Ectodermal cell (in vitro differentiated cells): ENCODE measurements around the gene S100A2.
A peak's percentile ranks its signal among the peaks of the same experiment; 100 is the strongest.
"Not testable (repeated sequence)": the region's sequence is repeated elsewhere in the genome, so short reads cannot be mapped to it uniquely, and the experiment has no call there.

Source experiments
- H3K27ac ChIP-seq: 2 replicates; pipeline ENCODE4 v1.7.0; 2013; ENCODE audit warnings: mild to moderate bottlenecking, low read depth, low read length; ENCODE audit not compliant: insufficient read depth, poor library complexity, severe bottlenecking
- H3K27me3 ChIP-seq: 2 replicates; pipeline ENCODE4 v1.7.0; 2013; ENCODE audit warnings: mild to moderate bottlenecking, low read length; ENCODE audit not compliant: insufficient read depth, control insufficient read depth, poor library complexity, severe bottlenecking
- H3K36me3 ChIP-seq: one replicate; pipeline ENCODE4 v1.7.0; 2013; ENCODE audit warnings: low read length; ENCODE audit not compliant: control insufficient read depth, insufficient read depth
- H3K4me1 ChIP-seq: one replicate; pipeline ENCODE4 v1.7.0; 2013; ENCODE audit warnings: low read length; ENCODE audit not compliant: control insufficient read depth, insufficient read depth
- H3K4me3 ChIP-seq: 2 replicates; pipeline ENCODE4 v1.7.0; 2013; ENCODE audit warnings: low read depth, low read length, control low read depth; ENCODE audit not compliant: insufficient read depth
- H3K9me3 ChIP-seq: 2 replicates; pipeline ENCODE4 v1.7.0; 2013; ENCODE audit warnings: mild to moderate bottlenecking, low read length, moderate library complexity; ENCODE audit not compliant: control insufficient read depth
- WGBS, 2 experiments: methylation state at CpG; one replicate each; pipeline ENCODE4 v1.1.7; 2013; ENCODE audit warnings: missing lambda C conversion rate in 2 of 2; 5-methylcytosine and 5-hydroxymethylcytosine counted together

S100A2 gene

DNA sequence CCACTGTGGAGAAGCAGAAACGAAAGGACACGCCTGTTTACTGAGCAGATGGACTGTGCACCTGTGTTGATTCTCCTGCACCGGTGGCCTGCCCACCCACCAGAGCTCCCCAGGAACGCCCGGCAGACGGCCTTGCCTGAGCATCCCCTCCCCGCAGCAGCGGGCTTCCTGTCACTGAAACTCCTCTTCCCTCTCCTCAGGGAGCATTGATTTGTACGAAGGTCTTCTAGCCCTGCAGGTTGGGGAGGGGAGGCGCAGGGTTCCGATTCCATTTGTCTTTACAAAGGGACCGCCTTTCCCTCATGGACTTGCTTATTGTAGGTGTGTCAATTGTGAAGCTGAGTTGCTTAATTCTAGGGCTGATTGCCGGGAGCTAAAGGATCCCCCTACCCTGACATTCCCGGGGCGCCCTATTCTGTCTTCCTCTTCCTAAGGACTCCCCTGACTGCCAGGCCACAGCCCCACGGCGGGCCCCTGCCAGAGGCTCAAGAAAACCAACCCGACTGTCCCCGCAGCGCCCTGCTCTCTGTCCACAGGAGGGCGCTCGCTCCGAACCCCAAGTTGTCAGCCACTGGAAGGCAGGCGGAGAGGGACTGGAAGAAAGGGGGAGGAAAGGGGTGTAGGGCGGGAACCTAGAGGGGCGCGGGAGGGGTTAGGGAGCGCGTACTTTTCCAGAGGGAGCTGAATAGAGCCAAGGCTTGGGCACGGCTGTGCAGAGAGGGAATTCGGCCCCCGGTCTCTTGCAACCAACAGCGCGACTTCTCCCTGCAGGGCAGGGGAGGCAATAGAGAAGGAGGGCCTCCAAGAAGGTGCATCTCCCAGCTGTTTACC is 32.7 kb downstream of the S100A2 start:
- WGBS, 2 experiments: 10 to 12% methylated on average over 34 of the region's 34 CpGs
- no peak overlapping the region for H3K27ac ChIP-seq
- peaks cover 4% of the 10 kb centered on the region for H3K27me3 ChIP-seq
- H3K4me1 ChIP-seq: peaks cover 18% of the 10 kb centered on the region
- H3K36me3 ChIP-seq: no peaks in the 10 kb centered on the region
- no peaks in the 10 kb centered on the region for H3K9me3 ChIP-seq
- H3K4me3 ChIP-seq: peak overlapping the region; percentile 14

DNA sequence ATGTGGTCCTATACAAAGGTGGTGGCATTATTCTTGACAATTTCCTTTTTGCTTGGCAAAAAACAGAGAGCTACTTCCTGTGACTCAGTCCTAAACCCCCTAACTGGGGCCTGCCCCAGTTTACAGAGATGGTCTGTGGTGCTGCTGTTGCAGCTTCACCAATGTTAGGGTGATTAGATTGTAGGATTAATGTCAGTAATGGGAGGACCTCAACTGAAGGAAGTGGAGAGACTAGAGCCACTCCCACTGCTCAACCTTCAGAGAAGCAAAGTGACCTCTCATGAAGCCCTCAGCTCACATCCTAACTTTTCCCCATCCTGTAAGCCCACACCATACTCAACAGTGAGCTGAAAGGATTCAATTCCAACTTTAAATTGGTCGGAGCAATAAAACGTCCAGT is 33.5 kb downstream of the S100A2 start:
- no peak overlapping the region for H3K4me3 ChIP-seq
- H3K9me3 ChIP-seq: no peaks in the 10 kb centered on the region
- 84 to 90% methylated on average over 2 of the region's 2 CpGs for whole genome bisulfite sequencing, 2 experiments
- H3K27ac ChIP-seq: no peak overlapping the region
- H3K36me3 ChIP-seq: no peaks in the 10 kb centered on the region
- H3K27me3 ChIP-seq: peaks cover 4% of the 10 kb centered on the region
- H3K4me1 ChIP-seq: peaks cover 18% of the 10 kb centered on the region

DNA sequence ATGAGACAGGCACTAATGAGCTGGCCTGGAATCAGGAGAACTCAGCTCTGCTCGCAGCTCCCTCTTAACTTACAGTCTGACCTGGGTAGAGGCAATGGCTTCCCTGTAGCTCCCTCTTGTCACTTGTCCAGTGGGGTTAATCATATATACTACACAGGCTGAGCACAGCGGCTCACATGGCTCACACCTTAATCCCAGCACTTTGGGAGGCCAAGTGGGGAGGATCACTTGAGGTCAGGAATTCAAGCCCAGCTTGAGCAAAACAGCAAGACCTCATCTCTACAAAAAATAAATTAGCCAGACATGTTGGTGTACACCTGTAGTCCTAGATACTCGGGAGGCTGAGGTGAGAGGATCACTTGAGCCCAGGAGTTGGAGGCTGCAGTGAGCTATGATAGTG is 34.0 kb downstream of the S100A2 start:
- peaks cover 18% of the 10 kb centered on the region for H3K4me1 ChIP-seq
- whole genome bisulfite sequencing, 2 experiments: 85 to 94% methylated on average over 3 of the region's 3 CpGs
- H3K27ac ChIP-seq: no peak overlapping the region
- H3K9me3 ChIP-seq: no peaks in the 10 kb centered on the region
- H3K36me3 ChIP-seq: no peaks in the 10 kb centered on the region
- H3K27me3 ChIP-seq: peaks cover 4% of the 10 kb centered on the region
- no peak overlapping the region for H3K4me3 ChIP-seq

DNA sequence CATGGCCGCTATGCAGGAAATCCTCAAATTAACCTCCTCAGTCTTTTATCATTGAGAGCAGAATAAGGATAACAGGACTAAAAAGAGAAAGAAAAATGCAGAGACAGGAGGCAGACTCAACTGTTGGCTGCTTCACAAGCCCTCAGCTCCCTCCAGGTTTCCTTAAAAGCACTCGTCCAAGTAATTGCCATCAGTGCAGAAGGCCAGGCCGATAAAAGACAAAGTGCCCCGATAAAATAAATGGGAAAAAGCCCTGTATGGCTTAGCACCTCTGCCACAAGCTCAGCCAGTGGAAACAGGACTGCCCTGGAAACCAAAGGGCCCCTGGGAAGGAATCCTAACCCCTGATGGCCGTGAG is 38.0 kb downstream of the S100A2 start:
- WGBS, 2 experiments: 84 to 87% methylated on average over 5 of the region's 5 CpGs
- no peak overlapping the region for H3K4me3 ChIP-seq
- H3K9me3 ChIP-seq: no peaks in the 10 kb centered on the region
- peaks cover 4% of the 10 kb centered on the region for H3K4me1 ChIP-seq
- H3K27ac ChIP-seq: no peak overlapping the region
- H3K36me3 ChIP-seq: no peaks in the 10 kb centered on the region
- H3K27me3 ChIP-seq: no peaks in the 10 kb centered on the region

DNA sequence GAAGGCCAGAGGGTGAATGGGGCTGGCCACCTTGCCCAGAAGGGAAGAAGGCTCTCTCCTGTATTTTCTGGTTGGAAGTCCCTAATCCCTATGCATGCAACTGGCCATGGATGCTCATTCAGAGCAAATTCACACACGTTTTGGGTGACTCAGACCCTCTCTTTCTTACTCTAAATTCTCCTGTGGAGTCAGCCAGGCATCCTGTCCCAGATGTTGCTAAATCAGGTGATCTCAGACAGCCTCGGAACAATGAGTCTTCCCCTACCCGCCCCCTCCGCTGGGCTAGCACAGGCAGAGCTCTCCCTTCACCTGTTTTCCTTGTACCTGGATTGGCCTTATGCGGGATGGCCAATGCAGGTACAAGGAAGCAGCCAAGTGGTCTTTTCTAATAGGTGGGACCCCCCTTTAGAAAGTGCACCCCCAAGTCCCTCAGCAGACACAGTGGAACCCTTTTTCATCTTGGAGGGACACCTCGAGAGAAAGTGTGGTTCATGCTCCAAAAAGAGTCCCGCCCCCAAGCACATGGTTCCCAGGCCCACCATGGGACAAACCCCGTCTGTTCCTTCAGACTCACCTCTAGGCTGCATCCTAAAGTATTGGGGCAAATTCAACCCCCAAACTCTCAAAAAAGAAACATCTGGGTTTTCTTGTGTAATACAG is 38.5 kb downstream of the S100A2 start:
- 79 to 81% methylated on average over 8 of the region's 8 CpGs for WGBS, 2 experiments

DNA sequence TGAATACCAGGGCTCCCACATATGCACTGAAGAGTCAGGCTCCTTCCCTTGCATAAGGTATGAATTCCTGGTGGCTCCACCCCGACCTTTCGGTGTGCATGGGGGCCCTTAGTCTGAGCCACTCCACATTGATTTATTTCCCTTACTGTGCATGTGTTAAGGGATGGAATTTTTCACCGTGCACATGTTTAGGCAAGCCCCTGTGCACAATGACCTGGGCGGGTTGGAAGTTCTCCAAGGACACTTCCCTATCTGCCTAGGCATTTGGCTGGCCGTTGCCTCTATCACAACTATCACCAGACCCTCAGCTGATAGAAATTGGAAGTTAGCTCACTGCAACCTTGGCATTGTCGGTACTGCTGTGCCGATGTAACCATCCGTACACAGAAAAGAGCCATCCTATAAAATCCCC is 39.5 kb downstream of the S100A2 start:
- Histone ChIP-seq H3K36me3 (no peaks in the 10 kb centered on the region), H3K4me3 (no peak overlapping the region), H3K27ac (no peak overlapping the region), H3K9me3 (no peaks in the 10 kb centered on the region), H3K4me1 (no peaks in the 10 kb centered on the region), H3K27me3 (no peaks in the 10 kb centered on the region)
- WGBS, 2 experiments: 92 to 95% methylated on average over 8 of the region's 8 CpGs

More for the DNA sequence above, 38.5 kb downstream of the S100A2 start:
- Histone ChIP-seq H3K27me3 (no peaks in the 10 kb centered on the region), H3K4me1 (no peaks in the 10 kb centered on the region), H3K4me3 (no peak overlapping the region), H3K36me3 (no peaks in the 10 kb centered on the region), H3K9me3 (no peaks in the 10 kb centered on the region), H3K27ac (no peak overlapping the region)

DNA sequence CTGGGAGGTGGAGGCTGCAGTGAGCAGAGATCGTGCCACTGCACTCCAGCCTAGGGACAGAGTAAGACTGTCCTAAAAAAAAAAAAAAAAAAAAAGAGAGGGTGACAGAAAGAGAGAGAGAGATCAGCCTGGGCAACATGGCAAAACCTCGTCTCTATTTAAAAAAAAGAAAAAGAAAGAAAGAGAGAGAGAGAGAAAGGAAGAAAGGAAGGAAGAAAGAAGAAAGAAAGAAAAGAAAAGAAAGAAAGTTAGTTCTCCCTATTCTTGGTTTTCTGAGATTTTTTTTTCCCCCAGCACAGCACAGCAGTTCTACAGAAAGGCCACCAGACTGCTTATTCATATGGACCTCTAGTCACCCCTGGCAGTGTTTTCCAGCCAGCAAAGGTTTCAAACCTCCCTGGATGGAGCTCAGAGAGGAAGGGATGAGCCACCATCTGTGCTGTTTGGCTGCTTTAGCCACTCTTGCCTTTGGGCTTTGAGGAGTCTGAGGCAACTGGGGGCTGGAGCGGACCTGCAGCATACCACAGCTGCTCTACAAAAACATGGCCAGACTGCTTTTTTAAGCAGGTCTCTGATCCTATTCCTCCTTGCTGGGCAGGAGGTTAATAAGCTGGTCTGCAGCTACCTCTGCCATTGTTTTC is 40.4 kb downstream of the S100A2 start:
- H3K4me1 ChIP-seq: no peaks in the 10 kb centered on the region
- H3K27me3 ChIP-seq: no peaks in the 10 kb centered on the region
- WGBS, 2 experiments: 55 to 57% methylated on average over 3 of the region's 3 CpGs
- H3K9me3 ChIP-seq: no peaks in the 10 kb centered on the region
- no peaks in the 10 kb centered on the region for H3K36me3 ChIP-seq
- H3K27ac ChIP-seq: no peak overlapping the region
- H3K4me3 ChIP-seq: no peak overlapping the region

DNA sequence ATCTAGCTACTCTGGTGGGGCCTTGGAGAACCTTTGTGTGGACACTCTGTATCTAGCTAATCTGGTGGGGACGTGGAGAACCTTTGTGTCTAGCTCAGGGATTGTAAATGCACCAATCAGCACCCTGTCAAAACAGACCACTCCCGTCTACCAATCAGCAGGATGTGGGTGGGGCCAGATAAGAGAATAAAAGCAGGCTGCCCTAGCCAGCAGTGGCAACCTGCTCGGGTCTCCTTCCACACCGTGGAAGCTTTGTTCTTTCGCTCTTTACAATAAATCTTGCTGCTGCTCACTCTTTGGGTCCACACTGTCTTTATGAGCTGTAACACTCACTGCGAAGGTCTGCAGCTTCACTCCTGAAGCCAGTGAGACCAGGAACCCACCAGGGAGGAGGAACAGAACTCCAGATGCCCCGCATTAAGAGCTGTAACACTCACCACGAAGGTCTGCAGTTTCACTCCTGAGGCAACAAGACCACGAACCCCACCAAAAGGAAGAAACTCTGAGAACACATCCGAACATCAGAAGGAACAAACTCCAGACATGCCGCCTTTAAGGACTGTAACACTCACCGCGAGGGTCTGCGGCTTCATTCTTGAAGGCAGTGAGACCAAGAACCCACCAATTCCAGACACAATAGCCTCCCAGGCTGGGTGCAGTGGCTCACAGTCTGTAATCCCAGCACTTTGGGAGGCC is 43.1 kb downstream of the S100A2 start:
- WGBS, 2 experiments: 84 to 87% methylated on average over 13 to 14 of the region's 14 CpGs

DNA sequence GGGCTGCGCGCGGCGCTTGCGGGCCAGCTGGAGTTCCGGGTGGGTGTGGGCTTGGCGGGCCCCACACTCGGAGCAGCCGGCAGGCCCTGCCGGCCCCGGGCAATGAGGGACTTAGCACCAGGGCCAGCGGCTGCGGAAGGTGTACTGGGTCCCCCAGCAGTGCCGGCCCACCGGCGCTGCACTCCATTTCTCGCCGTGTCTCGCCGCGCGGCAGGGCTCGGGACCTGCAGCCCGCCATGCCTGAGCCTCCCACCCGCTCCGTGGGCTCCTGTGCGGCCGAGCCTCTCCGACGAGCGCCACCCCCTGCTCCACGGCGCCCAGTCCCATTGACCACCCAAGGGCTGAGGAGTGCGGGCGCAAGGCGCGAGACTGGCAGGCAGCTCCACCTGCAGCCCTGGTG is 43.8 kb downstream of the S100A2 start:
- H3K27me3 ChIP-seq, H3K9me3 ChIP-seq: not testable (repeated sequence)
- 96% methylated on average over 37 of the region's 37 CpGs for WGBS, 2 experiments

More for the DNA sequence above, 43.1 kb downstream of the S100A2 start:
- not testable (repeated sequence) for H3K9me3 ChIP-seq, H3K27ac ChIP-seq, H3K36me3 ChIP-seq, H3K27me3 ChIP-seq, H3K4me3 ChIP-seq, H3K4me1 ChIP-seq

More for the DNA sequence above, 43.8 kb downstream of the S100A2 start:
- H3K27ac ChIP-seq, H3K36me3 ChIP-seq, H3K4me1 ChIP-seq, H3K4me3 ChIP-seq: not testable (repeated sequence)
